ENCODE data around the gene GRIK3. TPM values are rescaled to one million over a fixed set of nuclear protein-coding genes. Genes with fewer than 3 reads are reported as not detected.

The GRIK3 gene
- total RNA-seq, 1 donor from 2014 or later, result not detected

- no peak for DNase-seq (ENCODE audit: low read depth in 2 of 2)
These were observed 18.6 kb downstream of the GRIK3 start for GRCh38 chr1:37015713-37016112.

- DNase-seq (ENCODE audit: low read depth in 2 of 2), result no peak
These were observed 22.1 kb downstream of the GRIK3 start for GRCh38 chr1:37012226-37012625.

- DNase-seq (ENCODE audit: low read depth in 2 of 2), result no peak
These were observed 24.3 kb downstream of the GRIK3 start for GRCh38 chr1:37010011-37010410.

- DNase-seq (ENCODE audit: low read depth in 2 of 2), result no peak
These were observed 24.8 kb downstream of the GRIK3 start for GRCh38 chr1:37009521-37009920.

GRCh38 chr1:37006132-37006868, 28.0 kb downstream of the GRIK3 start:
- no peak for DNase-seq (ENCODE audit: low read depth in 2 of 2)

- DNase-seq (ENCODE audit: low read depth in 2 of 2), result no peak
These were observed 31.4 kb downstream of the GRIK3 start for GRCh38 chr1:37002898-37003297.

- DNase-seq (ENCODE audit: low read depth in 2 of 2), result no peak
These were observed 32.6 kb downstream of the GRIK3 start for GRCh38 chr1:37001703-37002102.

GRCh38 chr1:36996106-36996505, 38.2 kb downstream of the GRIK3 start:
- no peak for DNase-seq (ENCODE audit: low read depth in 2 of 2)

GRCh38 chr1:36994868-36995267, 39.4 kb downstream of the GRIK3 start:
- DNase-seq (ENCODE audit: low read depth in 2 of 2), result no peak

GRCh38 chr1:36994294-36994693, 40.0 kb downstream of the GRIK3 start:
- no peak for DNase-seq (ENCODE audit: low read depth in 2 of 2)

GRCh38 chr1:36992139-36992943, 42.0 kb downstream of the GRIK3 start:
- DNase-seq (ENCODE audit: low read depth in 2 of 2), result no peak

- no peak for DNase-seq (ENCODE audit: low read depth in 2 of 2)
These were observed 42.8 kb downstream of the GRIK3 start for GRCh38 chr1:36991551-36991950.

GRCh38 chr1:36990928-36991327, 43.4 kb downstream of the GRIK3 start:
- DNase-seq (ENCODE audit: low read depth in 2 of 2), result no peak

GRCh38 chr1:36989241-36989640, 45.1 kb downstream of the GRIK3 start:
- DNase-seq (ENCODE audit: low read depth in 2 of 2), result no peak

- no peak for DNase-seq (ENCODE audit: low read depth in 2 of 2)
These were observed 45.5 kb downstream of the GRIK3 start for GRCh38 chr1:36988741-36989193.

GRCh38 chr1:36988321-36988720, 46.0 kb downstream of the GRIK3 start:
- DNase-seq (ENCODE audit: low read depth in 2 of 2), result no peak

GRCh38 chr1:36987276-36987675, 47.0 kb downstream of the GRIK3 start:
- DNase-seq (ENCODE audit: low read depth in 2 of 2), result no peak

GRCh38 chr1:36986241-36986985, 47.9 kb downstream of the GRIK3 start:
- no peak for DNase-seq (ENCODE audit: low read depth in 2 of 2)

- DNase-seq (ENCODE audit: low read depth in 2 of 2), result no peak
These were observed 49.6 kb downstream of the GRIK3 start for GRCh38 chr1:36984675-36985074.

GRCh38 chr1:36984026-36984425, 50.3 kb downstream of the GRIK3 start:
- DNase-seq (ENCODE audit: low read depth in 2 of 2), result no peak

- DNase-seq (ENCODE audit: low read depth in 2 of 2), result no peak
These were observed 51.6 kb downstream of the GRIK3 start for GRCh38 chr1:36982709-36983108.
